HepG2 (cell line): ENCODE measurements around the gene CBX5. TPM values are rescaled to one million over a fixed set of nuclear protein-coding genes. Genes with fewer than 3 reads are reported as not detected.
A peak's percentile ranks its signal among the peaks of the same experiment; 100 is the strongest.

Source experiments
- IKZF4 ChIP-seq: sonication (generic); formaldehyde crosslinking; IDR thresholded peaks from 2 replicates; pipeline ENCODE4 v1.5.1; 2020; ENCODE audit warnings: borderline replicate concordance, mild to moderate bottlenecking, low read depth, missing genetic modification reagents; ENCODE audit errors: not compliant biosample characterization
- MTERF4 ChIP-seq: sonication (generic); formaldehyde crosslinking; IDR thresholded peaks from 2 replicates; pipeline ENCODE4 v1.8.0; 2023; ENCODE audit warnings: mild to moderate bottlenecking, missing genetic modification reagents
- PRDM4 ChIP-seq: sonication (generic); formaldehyde crosslinking; IDR thresholded peaks from 2 replicates; pipeline ENCODE4 v1.9.0; 2021; ENCODE audit warnings: missing genetic modification reagents, borderline replicate concordance
- RERE ChIP-seq: IDR thresholded peaks from 2 replicates; pipeline ENCODE4 v1.6.1; 2016; ENCODE audit warnings: low read depth, missing genetic modification reagents, missing compliant biosample characterization
- SAFB2 ChIP-seq: sonication (generic); formaldehyde crosslinking; IDR thresholded peaks from 2 replicates; pipeline ENCODE4 v1.5.1; 2020; ENCODE audit warnings: missing genetic modification reagents, low read depth, mild to moderate bottlenecking, borderline replicate concordance
- SMAD1 ChIP-seq: sonication (generic); formaldehyde crosslinking; IDR thresholded peaks from 2 replicates; pipeline ENCODE4 v1.4.0; 2020; ENCODE audit warnings: missing genetic modification reagents, low read depth, mild to moderate bottlenecking, borderline replicate concordance
- SOX6 ChIP-seq, 2 experiments: fragments of 450-650 bp in 1 of 2; sonication (generic) in 1 of 2; formaldehyde crosslinking in 1 of 2; IDR thresholded peaks; 2 replicates each; pipeline versions ENCODE4 v1.4.0 to v1.6.1; 2017 to 2020; ENCODE audit warnings: antibody characterized with exemption in 1 of 2, mild to moderate bottlenecking in 1 of 2, missing genetic modification reagents in 1 of 2
- YEATS4 ChIP-seq: sonication (generic); formaldehyde crosslinking; IDR thresholded peaks from 2 replicates; pipeline ENCODE4 v1.4.0; 2020; ENCODE audit warnings: missing genetic modification reagents, borderline replicate concordance
- ZBTB43 ChIP-seq: sonication (generic); formaldehyde crosslinking; conservative IDR thresholded peaks from 2 replicates; pipeline ENCODE4 v1.4.0; 2020; ENCODE audit warnings: missing genetic modification reagents
- ZBTB44 ChIP-seq: sonication (generic); formaldehyde crosslinking; IDR thresholded peaks from 2 replicates; pipeline ENCODE4 v1.4.0; 2020; ENCODE audit warnings: missing genetic modification reagents
- ZNF510 ChIP-seq: sonication (generic); formaldehyde crosslinking; IDR thresholded peaks from 2 replicates; pipeline ENCODE4 v1.4.0; 2020; ENCODE audit warnings: low read depth, mild to moderate bottlenecking, missing genetic modification reagents
- ZNF616 ChIP-seq: sonication (generic); formaldehyde crosslinking; IDR thresholded peaks from 2 replicates; pipeline ENCODE4 v1.5.0; 2020; ENCODE audit warnings: low read depth, mild to moderate bottlenecking, missing genetic modification reagents
- ZNF674 ChIP-seq: sonication (generic); formaldehyde crosslinking; IDR thresholded peaks from 2 replicates; pipeline ENCODE4 v1.5.0; 2020; ENCODE audit warnings: low read depth, mild to moderate bottlenecking, missing genetic modification reagents
- ZNF746 ChIP-seq: sonication (generic); formaldehyde crosslinking; IDR thresholded peaks from 2 replicates; pipeline ENCODE4 v1.8.0; 2022; ENCODE audit warnings: mild to moderate bottlenecking, missing genetic modification reagents
- polyA plus RNA-seq, 8 experiments: library from polyadenylated mRNA; depleted of rRNA in 3 of 8; stranded (reverse) in 7 of 8; unstranded in 1 of 8; fragments of >200 nt; fragmentation: Illumina TruSeq in 4 of 8; extraction: Trizol in 4 of 8; gene quantifications; 2 replicates each; pipeline versions ENCODE4 v1.2.1 to v1.2.3, GENCODE V29; 2011 to 2016; ENCODE audit warnings: low read depth in 4 of 8, missing spikeins in 1 of 8, mixed read lengths in 1 of 8; ENCODE audit not compliant: insufficient read depth in 1 of 8
- total RNA-seq, 5 experiments: library from RNA; depleted of rRNA; stranded (reverse); fragments of >200 nt; fragmentation: Illumina TruSeq; extraction: Trizol; gene quantifications; 2 replicates each; pipeline ENCODE4 v1.2.3, GENCODE V29; 2016; ENCODE audit warnings: low read depth in 1 of 5

CBX5 gene
- total and polyA plus RNA-seq, 2 of the 13 experiments (the other 11 are each of a cell fraction or from before 2014, with no cell fraction given): 16.0 to 22.2 TPM

GRCh38 chr12:54294152-54294952, 14.4 kb upstream of the CBX5 start (continued):
- TF ChIP-seq PRDM4: no peak
- TF ChIP-seq SMAD1 (CRISPR knock-in tag): no peak
- TF ChIP-seq SOX6 (IDR thresholded peaks at IDR 0.05): no peak
- peak; percentile 80 for TF ChIP-seq SOX6 (CRISPR knock-in tag; IDR thresholded peaks at IDR 0.05)
- no peak; the same call in 1 of the 2 replicates for TF ChIP-seq RERE
- no peak for TF ChIP-seq ZNF510
- 0 out of 2 replicates have a peak, but pooled peaks have one; percentile 30 for TF ChIP-seq YEATS4 (CRISPR knock-in tag)
- TF ChIP-seq SAFB2 (CRISPR knock-in tag): no peak; the same call in 1 of the 2 replicates
- TF ChIP-seq ZNF616 (CRISPR knock-in tag): no peak
- peak; percentile 56 for TF ChIP-seq IKZF4
- no peak for TF ChIP-seq ZNF674
- TF ChIP-seq ZBTB43 (CRISPR knock-in tag): no peak
- 0 out of 2 replicates have a peak, but pooled peaks have one; percentile 56 for TF ChIP-seq MTERF4 (CRISPR knock-in tag)
- no peak for TF ChIP-seq ZBTB44
- 0 out of 2 replicates have a peak, but pooled peaks have one; percentile 55 for TF ChIP-seq ZNF746 (CRISPR knock-in tag)
